Stimulated activated CD8-positive, alpha-beta memory T cell treated with anti-CD3 and anti-CD28 coated beads, Interleukin-7, amount 100 ng/mL, for 1 hour (primary cell): ENCODE data around the gene FAM170A.

Experiments used
- DNase-seq, 2 donors: peaks; one replicate each; pipeline ENCODE4 v3.0.0-alpha.2; 2020; ENCODE audit warnings: low read depth in 2 of 2

The FAM170A gene, protein sequence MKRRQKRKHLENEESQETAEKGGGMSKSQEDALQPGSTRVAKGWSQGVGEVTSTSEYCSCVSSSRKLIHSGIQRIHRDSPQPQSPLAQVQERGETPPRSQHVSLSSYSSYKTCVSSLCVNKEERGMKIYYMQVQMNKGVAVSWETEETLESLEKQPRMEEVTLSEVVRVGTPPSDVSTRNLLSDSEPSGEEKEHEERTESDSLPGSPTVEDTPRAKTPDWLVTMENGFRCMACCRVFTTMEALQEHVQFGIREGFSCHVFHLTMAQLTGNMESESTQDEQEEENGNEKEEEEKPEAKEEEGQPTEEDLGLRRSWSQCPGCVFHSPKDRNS

DNA sequence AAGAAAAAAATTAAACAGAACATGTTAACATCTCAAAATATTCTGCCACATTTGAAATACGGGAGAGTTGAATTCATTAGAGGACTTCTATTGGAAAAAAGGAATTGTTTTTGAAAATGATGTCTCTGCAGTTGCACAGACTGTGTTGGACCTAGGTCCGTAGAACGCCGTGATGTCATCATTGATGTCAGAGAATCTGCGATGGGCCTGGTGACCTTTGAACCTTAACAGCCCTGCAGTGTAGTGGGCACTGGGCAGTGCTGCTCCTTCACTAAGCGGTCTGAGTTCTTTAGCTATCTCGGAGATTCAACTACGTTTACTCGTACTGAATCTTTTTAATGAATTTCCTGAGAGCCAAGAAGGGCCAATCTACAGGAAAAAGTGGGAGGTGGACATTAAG lies at the start of gene FAM170A:
Gene FAM170A (plus strand): TSS at position 220 of the 400 bp plus-strand sequence. CDS start 211 bp downstream, outside the sequence.
- DNase-seq = no peak

DNA sequence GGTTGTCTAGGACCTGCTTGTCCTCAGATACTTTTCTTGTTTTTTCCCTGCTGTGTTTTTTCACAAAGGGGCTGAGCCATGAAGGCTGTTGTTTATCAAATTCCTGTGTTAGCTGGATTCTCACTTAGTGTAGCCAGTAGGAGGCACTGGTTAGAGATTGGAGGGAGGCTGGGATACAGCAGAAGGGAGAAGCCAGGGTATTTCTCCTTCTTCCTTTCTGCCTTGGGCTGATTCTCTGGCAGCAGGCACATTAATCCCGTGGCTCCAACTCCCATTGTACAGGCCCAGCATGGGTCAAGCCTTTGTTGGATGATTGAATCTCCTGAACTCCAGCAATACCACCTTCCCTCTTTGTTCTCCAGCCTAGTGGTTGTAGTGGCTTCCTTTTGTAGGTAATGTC lies 46.4 kb upstream of the FAM170A start:
- DNase-seq = no peak

DNA sequence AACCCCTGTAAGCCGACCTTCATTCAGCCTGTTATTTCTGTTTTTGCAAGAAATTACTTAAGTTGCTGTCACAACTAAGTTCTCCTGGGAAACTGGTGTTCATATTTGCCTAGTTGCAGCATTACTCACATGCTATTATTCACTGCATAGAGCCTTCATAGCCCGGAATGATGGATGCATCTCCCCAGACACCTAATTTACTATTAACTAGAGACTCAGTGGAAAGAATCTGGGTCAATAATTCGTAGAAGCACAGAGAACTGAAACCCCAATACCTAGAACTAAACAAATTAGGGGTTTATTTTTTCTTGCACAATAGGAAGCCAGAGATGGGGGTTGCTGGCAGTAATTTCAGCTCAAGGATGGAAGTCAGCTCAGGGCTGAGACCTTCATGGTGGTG lies 45.7 kb upstream of the FAM170A start:
- no peak for DNase-seq

DNA sequence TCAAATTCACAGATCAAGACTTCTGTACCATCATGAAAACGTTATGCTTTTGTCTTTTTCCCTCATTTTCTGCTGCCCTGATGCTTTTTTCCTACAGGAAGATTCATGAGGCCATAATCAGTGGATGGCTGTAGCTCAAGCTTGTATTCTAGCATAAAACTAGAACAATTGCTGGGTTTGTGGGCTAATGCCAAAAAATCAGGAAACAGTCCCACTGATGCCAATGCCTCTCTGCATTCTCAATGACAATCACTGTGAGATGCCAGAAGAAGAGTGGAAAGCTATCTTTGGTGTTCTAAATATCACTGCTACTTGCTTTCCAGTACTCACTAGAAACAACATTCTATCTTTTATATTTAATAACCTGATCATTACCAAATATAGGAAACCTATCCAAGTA lies 33.3 kb upstream of the FAM170A start:
- no peak for DNase-seq

DNA sequence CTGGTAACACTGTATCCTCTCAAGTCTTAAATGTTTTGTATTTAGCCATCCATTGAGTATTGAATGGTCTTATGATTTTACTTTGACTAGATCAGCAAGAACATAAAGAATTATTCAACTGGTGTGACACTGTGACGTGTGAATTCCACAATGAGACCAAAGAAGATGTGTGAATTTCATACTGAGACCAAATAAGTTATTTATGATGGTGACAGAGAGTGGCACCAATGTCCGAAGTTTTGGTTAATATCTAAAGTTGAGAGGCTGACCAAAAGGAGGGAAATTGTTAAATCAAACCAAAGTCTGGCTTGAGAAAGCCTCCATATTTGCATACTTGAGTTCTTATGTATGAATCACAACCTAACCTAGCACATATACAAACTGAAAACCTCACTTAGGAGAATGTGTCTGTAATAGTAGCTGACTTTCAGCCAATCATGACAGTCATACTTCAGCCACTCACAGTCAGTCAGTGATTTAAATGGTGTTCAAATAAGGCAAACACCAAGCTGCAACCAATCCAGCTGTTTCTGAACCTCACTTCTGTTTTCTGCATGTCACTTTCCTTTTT lies 31.5 kb upstream of the FAM170A start:
- DNase-seq = no peak

DNA sequence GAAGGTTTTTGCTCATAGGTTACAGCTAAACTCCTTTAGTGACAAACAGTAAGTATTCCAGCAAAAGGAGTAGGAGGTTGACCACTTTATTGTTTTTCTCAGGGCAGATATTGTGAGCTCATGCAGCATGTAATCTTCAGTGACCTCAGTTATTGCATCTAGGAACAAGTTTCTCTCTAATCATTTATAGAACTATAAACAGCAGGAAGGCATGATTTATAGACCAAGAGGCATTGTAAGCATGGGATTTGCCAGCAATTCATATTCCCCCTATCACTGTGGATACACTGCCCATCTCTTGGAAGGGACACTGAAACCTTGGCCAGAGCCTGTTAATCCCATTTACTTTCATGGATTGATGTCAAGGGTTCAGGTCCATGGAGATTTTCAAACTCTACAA lies 15.4 kb upstream of the FAM170A start:
- no peak for DNase-seq

DNA sequence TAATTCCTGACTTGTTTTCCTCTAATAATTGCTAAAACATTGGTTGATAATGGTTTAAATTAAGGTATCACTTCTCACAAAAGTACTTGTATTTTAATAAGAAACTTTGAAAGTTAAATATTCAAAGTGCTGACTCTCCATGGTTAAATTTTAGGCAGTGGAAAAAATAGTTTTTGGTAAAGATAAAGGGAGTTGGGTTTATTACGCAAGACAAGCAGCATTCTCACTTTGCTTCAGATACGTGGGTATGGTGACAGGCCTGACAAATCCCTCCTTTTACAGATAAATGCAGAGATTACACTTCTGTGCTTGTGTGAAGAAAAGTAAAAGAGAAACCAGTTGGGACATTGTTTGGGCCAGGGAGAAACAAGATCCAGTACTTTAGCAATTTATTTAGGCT lies 14.5 kb upstream of the FAM170A start:
- no peak for DNase-seq

DNA sequence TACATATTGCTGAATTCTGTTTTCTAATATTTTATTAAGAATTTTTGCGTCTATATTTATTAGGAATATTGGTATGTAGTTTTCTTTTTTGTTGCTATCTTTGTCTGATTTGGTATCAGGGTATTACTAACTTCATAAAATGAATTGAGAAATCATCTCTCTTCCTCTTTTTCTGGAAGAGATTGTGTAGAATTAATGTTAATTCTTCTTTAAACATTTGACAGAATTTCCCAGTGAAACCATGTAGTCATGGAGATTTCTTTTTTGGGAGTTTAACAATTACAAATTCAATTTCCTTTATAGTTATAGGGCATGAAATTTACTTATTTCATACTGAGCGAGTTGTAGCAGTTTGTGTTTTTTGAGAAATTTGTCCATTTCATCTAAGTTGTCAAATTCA lies 3.3 kb upstream of the FAM170A start:
- DNase-seq = no peak

DNA sequence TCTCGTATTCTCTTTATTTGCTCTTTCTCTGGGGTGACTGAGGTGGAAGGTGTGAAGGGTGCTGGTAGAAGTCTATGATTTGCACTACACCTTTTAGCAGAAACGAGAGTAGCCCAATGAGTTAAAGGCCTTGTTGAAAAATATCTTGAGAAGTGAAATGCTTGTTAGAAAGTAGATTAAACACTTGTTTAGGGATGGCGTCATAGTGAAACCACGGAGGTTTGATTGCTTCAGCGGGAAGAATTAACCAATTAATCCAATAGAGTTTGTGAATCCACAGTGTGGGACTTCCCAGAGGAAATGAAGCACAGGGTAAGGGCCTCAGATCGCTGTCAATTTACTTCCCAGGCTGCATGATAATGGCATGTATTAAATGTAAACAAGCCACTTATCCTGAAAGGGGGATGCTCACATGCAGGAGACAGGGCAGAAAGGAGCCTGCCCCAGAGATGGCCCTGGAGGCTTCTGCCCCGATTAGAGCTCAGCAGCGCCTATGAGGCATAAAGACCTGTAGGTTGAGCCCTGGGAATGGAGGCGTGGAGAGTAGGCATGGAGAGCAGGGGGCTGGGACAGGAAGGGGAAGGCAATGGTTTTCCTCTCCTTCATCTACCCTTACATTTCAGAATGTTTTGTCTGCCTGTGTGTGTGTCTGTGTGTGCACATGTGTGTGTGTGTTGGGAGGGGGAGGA lies 1.5 kb downstream of the FAM170A start:
- no peak for DNase-seq

DNA sequence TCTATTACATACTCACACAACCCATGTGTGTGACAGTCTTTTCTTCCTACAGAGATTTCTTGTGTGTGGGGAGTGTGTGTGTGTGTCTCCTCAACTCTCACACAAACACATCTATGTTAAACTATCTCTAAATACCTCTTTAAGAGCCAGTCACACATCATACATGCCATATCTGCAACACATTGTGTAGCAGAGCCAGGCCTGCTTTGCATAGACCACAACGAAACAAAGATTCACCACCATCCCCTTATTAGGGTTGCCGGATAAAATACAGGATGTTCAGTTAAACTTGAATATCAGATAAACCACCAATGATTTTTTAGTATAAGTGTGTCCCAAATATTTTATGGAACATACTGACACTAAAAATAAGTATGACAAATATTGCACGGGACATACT lies 2.3 kb downstream of the FAM170A start:
- DNase-seq = no peak

DNA sequence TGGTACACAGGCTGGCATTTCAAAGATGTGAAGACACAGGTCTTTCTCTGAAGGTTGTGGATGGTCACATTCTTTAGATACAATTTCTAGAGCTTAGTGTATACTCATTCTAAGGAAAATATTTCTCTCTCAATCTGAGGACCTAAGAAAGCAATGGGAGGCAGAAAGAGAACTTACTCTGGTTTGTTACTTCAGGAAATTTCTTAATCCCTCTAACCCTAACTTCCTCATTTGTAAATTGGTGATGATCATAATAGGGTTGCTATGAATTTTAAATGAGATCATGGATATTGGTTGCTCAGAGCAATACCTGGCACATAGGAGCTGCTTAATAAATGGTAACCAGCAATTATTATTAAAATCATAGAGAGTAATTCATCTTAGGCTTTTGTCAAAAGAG lies 22.1 kb downstream of the FAM170A start:
- DNase-seq = no peak

DNA sequence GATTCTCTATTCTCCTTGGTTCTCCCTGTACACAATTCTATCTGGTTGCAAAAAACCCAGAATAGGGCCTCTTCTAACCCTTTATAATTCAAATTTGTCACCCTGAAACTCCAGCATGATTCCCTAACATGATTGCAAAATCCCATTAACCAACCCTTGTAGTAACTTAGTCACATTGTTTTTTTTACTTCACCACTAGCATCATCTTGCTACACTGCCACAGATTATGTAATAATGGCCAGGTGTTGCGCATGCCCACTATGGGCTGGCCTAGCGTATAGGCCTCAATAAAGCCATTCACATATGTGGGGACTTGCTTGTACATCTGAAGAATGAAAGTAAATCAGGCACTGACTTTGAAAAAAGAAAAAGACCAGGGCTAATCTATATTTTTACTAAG lies 25.7 kb downstream of the FAM170A start:
- DNase-seq = no peak

DNA sequence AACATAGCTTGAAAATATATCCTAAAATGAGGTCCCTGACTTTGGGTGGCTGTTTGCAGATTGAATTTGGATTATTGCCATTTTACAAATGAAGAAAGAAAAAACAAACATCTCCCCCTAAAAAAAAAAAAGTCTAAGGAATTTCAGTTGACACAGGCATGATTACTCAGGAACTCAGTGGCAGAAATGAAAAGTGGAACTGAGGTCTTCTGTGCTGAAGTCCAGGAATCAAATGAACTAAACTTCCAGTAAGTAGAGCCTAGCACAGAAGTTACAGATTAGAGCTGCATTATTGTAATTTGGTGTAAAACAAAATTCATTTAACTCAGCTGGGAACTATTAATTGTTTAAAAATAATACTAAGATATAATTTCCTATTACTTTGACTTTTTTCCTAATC lies 26.7 kb downstream of the FAM170A start:
- DNase-seq = no peak

DNA sequence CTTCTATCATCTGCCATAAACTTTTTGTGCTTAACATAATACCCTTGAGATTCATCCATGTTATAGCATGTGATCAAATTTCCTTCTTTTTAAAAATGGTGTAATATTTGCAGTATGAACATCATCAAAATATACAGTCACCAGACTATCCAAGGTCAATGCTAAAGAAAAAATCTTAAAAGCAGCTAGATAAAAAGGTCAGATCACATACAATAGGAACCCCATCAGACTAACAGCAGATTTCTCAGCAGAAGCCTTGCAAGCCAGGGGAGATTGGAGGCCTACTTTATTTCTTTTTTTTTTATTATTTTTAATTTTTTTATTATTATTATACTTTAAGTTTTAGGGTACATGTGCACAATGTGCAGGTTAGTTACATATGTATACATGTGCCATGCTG lies 37.2 kb downstream of the FAM170A start:
- DNase-seq = no peak

DNA sequence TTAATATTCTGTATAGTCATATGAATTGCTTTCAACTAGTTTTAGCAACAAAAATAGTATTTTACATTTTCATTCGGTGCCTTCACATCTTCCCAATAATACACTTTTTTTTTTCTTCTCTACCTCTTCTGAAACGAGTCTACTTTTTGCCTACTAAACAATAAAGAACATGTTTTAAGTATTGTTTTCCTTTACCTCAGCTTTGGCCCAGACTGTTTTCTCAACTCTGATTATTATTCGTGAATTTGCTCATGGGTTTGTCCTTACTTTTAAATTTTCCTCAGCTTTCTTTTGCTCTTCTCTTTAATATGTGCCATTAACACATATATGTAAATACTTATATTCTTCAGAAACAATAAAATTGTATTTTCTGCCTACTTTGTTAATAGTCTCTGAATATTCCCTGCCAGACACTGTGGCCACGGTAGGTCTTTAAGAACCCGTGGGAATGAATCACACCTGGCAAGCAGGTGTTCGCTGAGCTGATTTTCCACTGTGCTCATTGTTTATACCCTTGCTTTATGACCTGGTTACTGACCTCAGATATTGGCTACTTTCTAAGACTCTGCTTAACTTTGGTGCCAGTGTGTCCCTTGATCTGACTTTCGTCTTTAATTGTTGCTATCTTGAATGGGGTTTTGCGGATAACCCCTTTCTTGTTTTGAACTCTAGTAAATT lies 49.1 kb downstream of the FAM170A start:
- no peak for DNase-seq

DNA sequence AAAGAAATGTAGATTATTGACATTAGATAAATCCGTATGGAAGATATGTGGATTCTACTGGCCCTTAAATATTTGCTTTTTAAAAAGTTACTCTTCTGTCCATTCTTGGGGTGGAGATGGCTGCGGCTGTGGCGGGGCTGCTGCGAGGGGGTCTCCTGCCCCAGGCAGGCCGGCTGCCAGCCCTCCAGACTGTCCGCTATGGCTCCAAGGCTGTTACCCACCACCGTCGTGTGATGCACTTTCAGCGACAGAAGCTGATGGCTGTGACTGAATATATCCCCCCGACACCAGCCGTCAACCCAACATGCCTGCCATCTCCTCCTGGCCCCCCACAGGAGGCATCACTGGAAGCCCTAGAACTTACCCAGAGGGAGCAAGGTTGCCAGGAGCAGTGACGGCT lies 50.7 kb downstream of the FAM170A start:
- DNase-seq = no peak

DNA sequence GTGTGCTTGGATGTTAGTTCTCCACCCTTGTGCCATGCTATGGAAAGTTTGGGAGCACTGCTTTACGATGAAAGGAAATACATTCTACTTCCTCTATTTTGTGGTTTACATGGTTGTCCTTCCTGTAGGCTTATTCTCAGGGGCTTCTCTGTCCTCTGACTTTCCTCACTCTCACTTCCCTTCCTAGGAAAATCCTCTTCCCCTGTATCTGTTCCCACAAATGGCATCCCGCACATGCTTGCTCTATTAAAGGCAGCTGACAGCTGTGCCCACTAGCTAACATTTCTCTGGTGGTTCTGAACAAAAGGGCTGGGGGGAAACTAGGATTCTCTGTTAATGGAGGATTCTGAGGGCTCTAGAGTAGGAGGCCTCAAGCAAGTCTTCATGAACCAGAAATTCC lies 52.4 kb downstream of the FAM170A start:
- DNase-seq = no peak

DNA sequence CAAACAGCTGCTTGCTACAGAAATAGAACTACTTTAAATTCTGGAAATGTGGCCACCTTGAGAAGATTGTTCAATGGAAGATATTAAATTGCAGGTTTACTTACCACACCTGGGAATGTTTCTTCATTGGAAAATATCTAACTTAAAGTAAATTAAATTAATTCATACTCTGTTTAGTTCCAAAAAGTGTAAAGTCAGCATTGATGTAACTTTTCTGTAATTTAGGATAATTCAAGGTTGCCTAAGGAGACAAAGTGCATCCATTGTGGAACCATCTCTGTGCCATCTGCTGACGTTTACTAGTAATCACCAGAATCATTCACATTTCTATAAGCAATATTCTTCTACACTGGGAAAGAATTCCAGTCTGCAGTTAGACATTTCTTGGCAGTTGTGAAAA lies 53.0 kb downstream of the FAM170A start:
- no peak for DNase-seq
